GM12892 (cell line): ENCODE results near the gene COX19.

Experiments used
- POLR2A ChIP-seq: IDR thresholded peaks from 2 replicates; pipeline ENCODE4 v1.6.1; 2011; ENCODE audit warnings: low read depth, low read length, control low read depth
- POLR2AphosphoS5 ChIP-seq: IDR thresholded peaks from 2 replicates; pipeline ENCODE4 v1.6.1; 2011; ENCODE audit warnings: low read depth, low read length, control low read depth
- TAF1 ChIP-seq: IDR thresholded peaks from 2 replicates; pipeline ENCODE4 v1.6.1; 2011; ENCODE audit warnings: low read depth, mild to moderate bottlenecking, control low read depth, low read length, borderline replicate concordance

DNA sequence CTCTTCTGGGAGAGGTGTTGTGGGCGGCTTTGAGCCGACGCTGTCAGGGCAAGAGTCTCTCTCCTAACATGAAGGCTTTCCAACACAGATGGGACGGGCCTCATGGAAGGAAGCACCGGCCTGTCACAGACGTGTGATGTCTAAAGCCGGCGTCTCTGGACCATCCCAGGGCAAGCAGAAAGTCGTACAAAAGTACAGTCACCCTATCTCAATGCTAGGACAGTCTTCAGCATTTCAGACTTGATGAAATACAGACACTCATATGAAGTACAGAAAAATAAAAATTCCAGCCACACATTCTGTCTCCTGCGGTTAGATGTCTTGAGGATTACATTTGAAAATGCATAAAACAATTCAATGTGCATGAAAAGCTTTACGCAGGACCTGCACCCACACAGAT lies 38.2 kb upstream of the COX19 start:
- no peak for TF ChIP-seq POLR2A
- no peak for TF ChIP-seq POLR2AphosphoS5
- TF ChIP-seq TAF1 = no peak
